22Rv1 (cell line): Measurements from ENCODE around the gene ZNF786.

Experiments used
- H3K27ac ChIP-seq: fragments of 450-650 bp; 2 replicates; pipeline ENCODE4 v1.5.1; 2017
- CTCF ChIP-seq: fragments of 450-650 bp; IDR thresholded peaks from 2 replicates; pipeline ENCODE4 v1.5.1; 2017; ENCODE audit warnings: mild to moderate bottlenecking
- ZFX ChIP-seq: fragments of 450-650 bp; IDR thresholded peaks from 2 replicates; pipeline ENCODE4 v1.6.1; 2017; ENCODE audit warnings: antibody characterized with exemption, borderline replicate concordance

Gene ZNF786

GRCh38 chr7:149090397-149091195, at the start of gene ZNF786:
Gene ZNF786, minus strand, starts transcription at chr7:149090718. Its CDS starts 78 bp downstream, at chr7:149090640.
- peak within 1 kb of the TSS; percentile 81 for H3K27ac ChIP-seq
- TF ChIP-seq CTCF, result peak; percentile 100
- no peak for TF ChIP-seq ZFX

- no peak for TF ChIP-seq CTCF
- TF ChIP-seq ZFX, result no peak
- H3K27ac ChIP-seq, result no peak overlapping the region
Observed at GRCh38 chr7:149136118-149136517, 45.6 kb upstream of the ZNF786 start.

- no peak for TF ChIP-seq CTCF
- TF ChIP-seq ZFX, result no peak
- no peak overlapping the region for H3K27ac ChIP-seq
Observed at GRCh38 chr7:149133028-149133710, 42.7 kb upstream of the ZNF786 start.

- TF ChIP-seq CTCF, result no peak
- H3K27ac ChIP-seq, result no peak overlapping the region
Observed at GRCh38 chr7:149130572-149131198, 40.2 kb upstream of the ZNF786 start.

GRCh38 chr7:149126662-149127266, 36.2 kb upstream of the ZNF786 start:
- peak overlapping the region; percentile 95 for H3K27ac ChIP-seq
- TF ChIP-seq CTCF, result no peak
- TF ChIP-seq ZFX, result no peak

- peak within 1 kb of the TSS; percentile 95 for H3K27ac ChIP-seq
- TF ChIP-seq ZFX (no peak), CTCF (peak; percentile 100)
Observed at GRCh38 chr7:149125863-149126661, 35.5 kb upstream of the ZNF786 start, which contains the start of gene ZNF425. Gene ZNF425, minus strand, starts transcription at chr7:149126324. Its CDS starts 111 bp downstream, at chr7:149126213.
